Measurements from ENCODE around the gene RIMBP2. TPM values are rescaled to one million over a fixed set of nuclear protein-coding genes. Genes with fewer than 3 reads are reported as not detected.

RIMBP2 gene
- total and polyA plus RNA-seq, 9 of the 15 experiments (the other 6 are each of a cell fraction or from before 2014, with no cell fraction given) = not detected

DNA sequence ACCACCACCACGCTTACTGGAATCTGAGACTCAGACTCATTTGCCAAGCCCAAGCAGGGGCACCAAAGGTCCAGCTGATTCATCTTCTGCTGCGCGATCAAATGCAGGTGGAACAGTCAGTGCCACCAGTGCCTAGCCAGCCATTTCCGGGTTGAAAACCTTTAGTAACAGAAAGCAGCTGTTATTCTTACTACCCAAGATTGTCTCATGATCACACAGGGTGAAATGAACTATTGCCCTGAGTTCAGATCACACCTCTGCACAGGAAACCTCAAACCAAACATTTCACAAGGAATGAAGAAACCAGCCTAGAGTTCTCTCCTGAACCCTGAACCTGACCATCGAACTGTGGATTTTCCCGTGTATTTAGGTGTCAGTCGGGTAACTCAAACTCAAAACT is 88.9 kb downstream of the RIMBP2 start (continued):
- TF ChIP-seq, protein P1, sequence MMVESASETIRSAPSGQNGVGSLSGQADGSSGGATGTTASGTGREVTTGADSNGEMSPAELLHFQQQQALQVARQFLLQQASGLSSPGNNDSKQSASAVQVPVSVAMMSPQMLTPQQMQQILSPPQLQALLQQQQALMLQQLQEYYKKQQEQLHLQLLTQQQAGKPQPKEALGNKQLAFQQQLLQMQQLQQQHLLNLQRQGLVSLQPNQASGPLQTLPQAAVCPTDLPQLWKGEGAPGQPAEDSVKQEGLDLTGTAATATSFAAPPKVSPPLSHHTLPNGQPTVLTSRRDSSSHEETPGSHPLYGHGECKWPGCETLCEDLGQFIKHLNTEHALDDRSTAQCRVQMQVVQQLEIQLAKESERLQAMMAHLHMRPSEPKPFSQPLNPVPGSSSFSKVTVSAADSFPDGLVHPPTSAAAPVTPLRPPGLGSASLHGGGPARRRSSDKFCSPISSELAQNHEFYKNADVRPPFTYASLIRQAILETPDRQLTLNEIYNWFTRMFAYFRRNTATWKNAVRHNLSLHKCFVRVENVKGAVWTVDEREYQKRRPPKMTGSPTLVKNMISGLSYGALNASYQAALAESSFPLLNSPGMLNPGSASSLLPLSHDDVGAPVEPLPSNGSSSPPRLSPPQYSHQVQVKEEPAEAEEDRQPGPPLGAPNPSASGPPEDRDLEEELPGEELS (CRISPR knock-in tag; IDR thresholded peaks at IDR 0.05; ENCODE audit: borderline replicate concordance) = no peak
- TF ChIP-seq BDP1 (IDR thresholded peaks at IDR 0.05; ENCODE audit: insufficient read depth, insufficient read length) = no peak
- no peak for TF ChIP-seq CUX1 (CRISPR knock-in tag; IDR thresholded peaks at IDR 0.05)
- TF ChIP-seq, protein P2, sequence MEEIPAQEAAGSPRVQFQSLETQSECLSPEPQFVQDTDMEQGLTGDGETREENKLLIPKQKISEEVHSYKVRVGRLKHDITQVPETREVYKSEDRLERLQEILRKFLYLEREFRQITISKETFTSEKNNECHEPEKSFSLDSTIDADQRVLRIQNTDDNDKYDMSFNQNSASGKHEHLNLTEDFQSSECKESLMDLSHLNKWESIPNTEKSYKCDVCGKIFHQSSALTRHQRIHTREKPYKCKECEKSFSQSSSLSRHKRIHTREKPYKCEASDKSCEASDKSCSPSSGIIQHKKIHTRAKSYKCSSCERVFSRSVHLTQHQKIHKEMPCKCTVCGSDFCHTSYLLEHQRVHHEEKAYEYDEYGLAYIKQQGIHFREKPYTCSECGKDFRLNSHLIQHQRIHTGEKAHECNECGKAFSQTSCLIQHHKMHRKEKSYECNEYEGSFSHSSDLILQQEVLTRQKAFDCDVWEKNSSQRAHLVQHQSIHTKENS (CRISPR knock-in tag; IDR thresholded peaks at IDR 0.05) = no peak
- no peak for TF ChIP-seq GATAD2B (IDR thresholded peaks at IDR 0.05; ENCODE audit: borderline replicate concordance)

Measured in K562 (cell line).